Adrenal gland (tissue), 12 donors: ENCODE data around the gene CMBL. TPM values are rescaled to one million over a fixed set of nuclear protein-coding genes. Genes with fewer than 3 reads are reported as not detected.
"Not testable (repeated sequence)": the region's sequence is repeated elsewhere in the genome, so short reads cannot be mapped to it uniquely, and the experiment has no call there.

Source experiments
- DNase-seq, 7 donors: peaks; one replicate each; pipeline ENCODE4 v3.0.0-alpha.2; 2019 to 2020
- H3K27ac ChIP-seq, 5 donors: fragments of 200-600 bp; sonication (generic) in 4 of 5; 1 replicate in 3 of 5; 2 replicates in 2 of 5; pipeline versions ENCODE4 v1.5.1 to v1.8.0; 2016 to 2020; ENCODE audit warnings: mild to moderate bottlenecking in 1 of 5
- H3K27me3 ChIP-seq: fragments of 200-600 bp; 2 replicates; pipeline ENCODE4 v1.8.0; 2021
- H3K36me3 ChIP-seq, 2 donors: fragments of 200-600 bp; replicated peaks in 1 of 2; 1 replicate in 1 of 2; 2 replicates in 1 of 2; pipeline versions ENCODE4 v1.5.1 to v1.8.0; 2018 to 2022
- H3K4me1 ChIP-seq, 2 donors: fragments of 200-600 bp; replicated peaks in 1 of 2; 1 replicate in 1 of 2; 2 replicates in 1 of 2; pipeline versions ENCODE4 v1.5.1 to v1.8.0; 2018 to 2021
- H3K4me3 ChIP-seq, 4 donors: fragments of 200-600 bp; sonication (generic) in 3 of 4; one replicate each; pipeline ENCODE4 v1.5.1; 2016 to 2018
- H3K9me3 ChIP-seq, 3 donors: fragments of 200-600 bp; sonication (generic) in 1 of 3; replicated peaks in 1 of 3; 1 replicate in 2 of 3; 2 replicates in 1 of 3; pipeline versions ENCODE4 v1.5.1 to v1.8.0; 2016 to 2021
- CTCF ChIP-seq, 6 experiments: fragments of 450-650 bp in 4 of 6; fragments of 200-600 bp in 2 of 6; sonication (generic) in 1 of 6; IDR thresholded peaks; 1 replicate in 5 of 6; 2 replicates in 1 of 6; pipeline versions ENCODE4 v1.5.1 to v1.8.0; 2016 to 2021; ENCODE audit warnings: antibody characterized with exemption in 6 of 6, mild to moderate bottlenecking in 2 of 6, moderate library complexity in 1 of 6
- POLR2A ChIP-seq, 2 donors: fragments of 450-650 bp; IDR thresholded peaks; one replicate each; pipeline ENCODE4 v1.6.1; 2017; ENCODE audit warnings: antibody characterized with exemption in 2 of 2, mild to moderate bottlenecking in 2 of 2, moderate library complexity in 1 of 2
- WGBS, 4 donors: extraction: QIAGEN DNeasy Blood & Tissue Kit in 2 of 4; methylation state at CpG; one replicate each; pipeline versions ENCODE4 v1.1.5 to v1.1.7; 2013 to 2017; 5-methylcytosine and 5-hydroxymethylcytosine counted together
- intact Hi-C, 2 donors: fragments of 100-400 bp; cut with DNase I; formaldehyde crosslinking; loops; one replicate each; pipeline versions ENCODE4 v1.14.1 to v1.15.0; 2022 to 2023
- polyA plus RNA-seq, 3 donors: library from polyadenylated mRNA; stranded (reverse); fragments of 200-250 nt in 2 of 3; fragments of 350-450 nt in 1 of 3; fragmentation: Illumina TruSeq in 1 of 3; extraction: RNeasy Lipid Tissue Mini Kit (QIAGEN cat#74804) in 1 of 3; gene quantifications; one replicate each; pipeline ENCODE4 v1.2.3, GENCODE V29; 2013 to 2014
- total RNA-seq, 9 donors: library from RNA; depleted of rRNA in 4 of 9; stranded (reverse); fragments of >200 nt in 4 of 9; fragments of 120-200 nt in 1 of 9; fragmentation: NEBNext Ultra II Directional in 1 of 9; extraction: Animal tissue kit (Norgen Biotek cat#: 25700) in 1 of 9; gene quantifications; one replicate each; pipeline versions ENCODE4 v1.1.0 to v1.2.4, GENCODE V29; 2013 to 2023
- donor health status: healthy with polysubstance abuse.
- donor health status: Bipolar disorder and iron deficiency.
- donor health status: DM: yes; HTN: yes; CAD: no.
- donor health status: DM: no; HTN: no; CAD: no.
- donor health status: DM: no; HTN: no; CAD: no.
- donor health status: DM: yes; HTN: yes; CAD: no.

CMBL gene
- total and polyA plus RNA-seq, 12 donors = 14.9 to 87.7 (median 28.9) TPM

- H3K4me3 ChIP-seq = no peak overlapping the region
- TF ChIP-seq POLR2A (IDR thresholded peaks at IDR 0.05) = peak in 1 of 2 donors; percentile 19
- TF ChIP-seq CTCF (IDR thresholded peaks at IDR 0.05) = peak in 5 of 6 experiments; percentile 9 to 42 (median 31)
- peak in 6 of 7 donors; percentile 67 to 80 (median 74) for DNase-seq
Observed at GRCh38 chr5:10289353-10289752, 18.3 kb downstream of the CMBL start.

GRCh38 chr5:10288592-10289219 is 19.0 kb downstream of the CMBL start:
- intact Hi-C loops = loop anchor here in 1 of 2 donors (10.0 kb wide), 2 partner anchors 136 to 336 kb away; no protein-coding TSS in a partner anchor
- Histone ChIP-seq H3K9me3 (no peaks in the 10 kb centered on the region), H3K27ac (peak overlapping the region; percentile 30 to 90 (median 72)), H3K4me1 (peaks cover 12 to 13% of the 10 kb centered on the region in 2 donors), H3K4me3 (no peak overlapping the region), H3K36me3 (peaks cover 0 to 8% of the 10 kb centered on the region in 2 donors), H3K27me3 (no peaks in the 10 kb centered on the region)
- 46 to 58% (median 48%) methylated on average over 10 to 13 of the region's 13 CpGs for WGBS, 4 donors
- no peak for TF ChIP-seq CTCF (IDR thresholded peaks at IDR 0.05)
- no peak for TF ChIP-seq POLR2A (IDR thresholded peaks at IDR 0.05)
- DNase-seq = peak; percentile 66 to 91 (median 86)

More at GRCh38 chr5:10289353-10289752, 18.3 kb downstream of the CMBL start:
- H3K27ac ChIP-seq = peak overlapping the region; percentile 30 to 90 (median 72)
- H3K9me3 ChIP-seq = no peaks in the 10 kb centered on the region
- no peaks in the 10 kb centered on the region for H3K27me3 ChIP-seq
- H3K36me3 ChIP-seq = peaks cover 0 to 8% of the 10 kb centered on the region in 2 donors
- intact Hi-C loops = loop anchor here in 1 of 2 donors (10.0 kb wide), 2 partner anchors 135 to 335 kb away; no protein-coding TSS in a partner anchor
- H3K4me1 ChIP-seq = peaks cover 12 to 13% of the 10 kb centered on the region in 2 donors
- WGBS, 4 donors = 43 to 54% (median 52%) methylated on average over 5 to 6 of the region's 6 CpGs

- WGBS, 4 donors = 85 to 96% (median 90%) methylated on average over 7 of the region's 7 CpGs
- no peaks in the 10 kb centered on the region for H3K9me3 ChIP-seq
- intact Hi-C loops = loop anchor here in 1 of 2 donors (10.0 kb wide), 2 partner anchors 138 to 338 kb away; no protein-coding TSS in a partner anchor
- peaks cover 0 to 8% of the 10 kb centered on the region in 2 donors for H3K36me3 ChIP-seq
- no peaks in the 10 kb centered on the region for H3K27me3 ChIP-seq
- H3K4me1 ChIP-seq = peaks cover 12 to 13% of the 10 kb centered on the region in 2 donors
- DNase-seq = no peak
- no peak overlapping the region for H3K4me3 ChIP-seq
- H3K27ac ChIP-seq = no peak overlapping the region
- TF ChIP-seq CTCF (IDR thresholded peaks at IDR 0.05) = no peak
- no peak for TF ChIP-seq POLR2A (IDR thresholded peaks at IDR 0.05)
Observed at GRCh38 chr5:10286862-10287227, 20.9 kb downstream of the CMBL start.

- Histone ChIP-seq H3K27me3 (no peaks in the 10 kb centered on the region), H3K9me3 (no peaks in the 10 kb centered on the region), H3K4me3 (no peak overlapping the region), H3K27ac (no peak overlapping the region), H3K36me3 (peaks cover 0 to 8% of the 10 kb centered on the region in 2 donors), H3K4me1 (peaks cover 12 to 13% of the 10 kb centered on the region in 2 donors)
- intact Hi-C loops = loop anchor here in 1 of 2 donors (10.0 kb wide), 2 partner anchors 138 to 338 kb away; no protein-coding TSS in a partner anchor
- 72 to 92% (median 84%) methylated on average over 4 to 6 of the region's 6 CpGs for WGBS, 4 donors
- DNase-seq = peak in 1 of 7 donors; percentile 50
- TF ChIP-seq POLR2A (IDR thresholded peaks at IDR 0.05) (no peak), CTCF (IDR thresholded peaks at IDR 0.05) (no peak)
Observed at GRCh38 chr5:10286162-10286861, 21.4 kb downstream of the CMBL start.

- WGBS, 4 donors = 65 to 83% (median 76%) methylated on average over 6 to 8 of the region's 8 CpGs
- not testable (repeated sequence) for H3K9me3 ChIP-seq, H3K27ac ChIP-seq, H3K4me3 ChIP-seq, H3K27me3 ChIP-seq, H3K36me3 ChIP-seq
- intact Hi-C loops = loop anchor here in 1 of 2 donors (10.0 kb wide), 2 partner anchors 139 to 339 kb away; no protein-coding TSS in a partner anchor
- DNase-seq = peak in 3 of 7 donors; percentile 24 to 50 (median 34)
- peaks cover 12 to 13% of the 10 kb centered on the region in 2 donors for H3K4me1 ChIP-seq
Observed at GRCh38 chr5:10285362-10285761, 22.3 kb downstream of the CMBL start.
